ENCODE measurements around the gene CRADD.

GRCh38 chr12:93789767-93790166 lies 112.6 kb downstream of the CRADD start:
- TF ChIP-seq POLR2A (IDR thresholded peaks at IDR 0.05; ENCODE audit: low read depth, low read length) (no peak), TAF1 (IDR thresholded peaks at IDR 0.05; ENCODE audit: borderline replicate concordance, low read depth, low read length) (no peak)

Measured in GM12892 (cell line).